Measurements from ENCODE around the gene TCF3.
"Not testable (repeated sequence)": the region's sequence is repeated elsewhere in the genome, so short reads cannot be mapped to it uniquely, and the experiment has no call there.

TCF3 gene

DNA sequence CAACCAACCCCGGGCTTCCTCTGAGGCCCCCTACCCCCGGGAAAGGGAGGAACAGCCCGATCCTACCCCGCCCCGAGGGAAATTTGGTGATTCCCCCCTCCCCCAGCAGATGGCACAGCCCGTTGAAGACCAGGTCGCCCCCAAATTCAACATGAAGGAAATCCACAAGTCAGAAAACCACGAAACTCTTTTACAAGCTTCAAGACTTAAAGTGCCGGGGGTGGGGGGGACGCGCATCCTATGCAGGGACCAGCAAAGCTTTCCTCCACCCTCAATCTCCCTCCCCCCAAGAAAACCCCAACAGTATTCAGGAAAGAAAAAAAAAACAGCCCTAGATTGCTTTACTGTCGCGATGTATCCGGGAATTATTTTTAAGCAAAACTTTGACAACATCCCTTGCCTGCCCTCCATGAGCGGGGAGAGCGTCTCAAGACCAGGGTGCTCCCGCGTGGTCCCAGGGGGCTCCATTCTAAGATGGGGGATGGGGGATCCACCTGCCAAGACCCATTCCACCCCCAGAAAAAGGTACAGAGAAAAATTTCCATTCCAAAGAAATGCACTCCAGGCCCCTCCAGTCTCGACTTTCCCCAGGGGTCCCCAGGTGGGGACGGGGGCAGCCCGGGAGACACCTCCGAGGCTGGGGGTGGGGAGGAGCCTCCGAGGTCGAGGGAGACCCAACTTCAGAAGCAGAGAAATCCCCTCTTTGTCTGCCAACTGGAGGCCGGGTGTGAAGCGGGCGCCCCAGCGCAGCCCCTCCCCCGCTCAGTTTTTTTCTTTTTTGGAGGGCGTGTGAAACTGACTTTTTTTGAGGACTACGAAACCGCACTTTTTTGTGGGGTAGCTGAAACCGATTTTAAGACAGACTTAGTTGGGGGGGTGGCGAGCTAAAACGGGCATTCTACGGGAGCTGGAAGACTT, 1.5 kb downstream of the TCF3 start:
- peak; percentile 75 for DNase-seq

DNA sequence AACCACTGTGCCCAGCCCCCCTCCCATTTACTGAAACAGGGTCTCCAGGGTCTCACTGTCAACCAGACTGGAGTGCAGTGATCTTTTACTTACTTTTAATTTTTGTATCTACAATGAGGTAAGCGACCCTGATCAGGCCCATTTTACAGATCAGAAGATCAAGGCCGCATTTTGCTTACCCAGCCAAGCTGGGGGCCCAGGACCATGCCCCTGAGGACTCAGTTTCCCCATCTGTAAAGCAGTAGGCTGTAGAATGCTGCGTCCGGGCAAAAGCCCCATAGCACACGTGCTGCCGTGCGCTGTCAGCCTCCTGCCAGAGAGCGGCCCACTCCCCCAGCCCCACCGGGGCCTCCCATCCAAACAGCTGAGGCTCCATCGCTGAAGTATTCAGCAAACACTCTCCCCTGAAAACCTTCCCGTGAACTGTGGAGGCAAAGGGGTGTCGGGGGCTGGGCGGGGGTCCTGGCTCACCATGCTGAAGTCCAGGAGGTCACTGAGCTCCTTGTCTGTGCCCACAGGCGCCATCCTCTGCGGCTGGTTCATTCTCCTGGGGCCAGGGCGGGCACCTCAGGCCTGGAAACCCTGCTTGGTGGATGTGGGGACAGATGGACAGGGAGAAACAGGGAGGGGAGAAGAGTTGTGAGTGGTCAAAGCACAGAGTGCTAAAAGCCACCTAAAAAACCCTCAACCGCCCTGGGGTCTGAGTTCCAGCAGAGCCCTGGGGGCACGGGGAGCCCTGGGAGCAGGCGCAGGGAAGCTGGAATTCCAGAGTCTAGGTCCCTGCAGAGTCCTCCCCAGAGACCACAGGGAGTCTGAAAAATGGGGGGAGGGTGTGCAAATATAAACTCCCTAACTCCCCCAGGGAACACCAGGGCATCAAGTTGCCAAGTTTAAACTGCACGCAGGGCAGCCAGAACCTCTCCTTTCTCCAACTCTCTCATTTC, 2.4 kb downstream of the TCF3 start:
- DNase-seq, result no peak

DNA sequence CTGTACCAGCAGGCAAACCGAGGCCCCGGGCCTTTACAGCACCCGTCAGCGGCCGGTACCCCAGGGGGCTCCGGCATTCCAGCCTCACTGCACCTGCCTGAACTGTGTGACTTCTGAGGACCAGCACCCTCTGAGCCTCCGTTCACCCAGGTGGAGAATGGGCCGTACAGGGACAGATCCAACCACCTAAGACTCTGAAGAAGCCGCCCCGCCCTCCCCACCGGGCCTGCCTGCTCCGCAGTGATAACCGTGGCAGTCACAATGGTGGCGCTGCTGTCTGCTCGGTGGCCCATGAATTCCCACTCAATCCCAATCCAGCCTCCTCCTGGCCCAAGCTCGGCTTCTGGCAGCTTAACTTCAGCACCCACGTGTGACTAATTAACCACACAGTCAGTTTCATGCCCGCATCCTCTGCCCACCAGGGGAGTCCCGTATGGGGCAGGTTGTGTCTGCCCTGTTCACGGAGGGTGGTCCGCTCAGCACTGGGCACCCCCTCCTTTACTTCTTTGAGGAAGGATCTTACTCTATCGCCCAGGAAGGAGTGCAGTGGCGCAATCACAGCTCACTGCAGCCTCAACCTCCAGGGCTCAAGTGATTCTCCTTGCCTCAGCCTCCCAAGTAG, 3.4 kb downstream of the TCF3 start:
- no peak for DNase-seq

DNA sequence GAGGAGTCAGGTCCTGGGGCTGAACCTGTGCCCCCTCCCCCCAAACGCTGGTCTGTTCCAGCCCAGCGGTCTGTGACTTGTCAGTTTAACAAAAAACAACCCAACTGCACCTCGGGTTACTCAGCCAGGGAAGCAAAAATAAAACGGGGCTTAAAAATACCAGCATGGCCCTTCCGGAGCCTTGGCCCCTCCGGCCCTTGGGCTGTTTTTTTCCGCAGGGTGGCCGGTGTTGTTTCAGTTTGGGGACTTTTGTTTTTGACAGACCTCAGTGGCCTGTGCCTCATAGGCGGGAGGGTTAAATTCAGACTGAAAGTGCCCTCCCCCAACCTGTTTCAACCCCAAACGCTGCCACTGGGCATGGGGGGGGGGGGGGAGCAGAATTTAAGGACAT, 4.0 kb downstream of the TCF3 start:
- DNase-seq, result no peak

DNA sequence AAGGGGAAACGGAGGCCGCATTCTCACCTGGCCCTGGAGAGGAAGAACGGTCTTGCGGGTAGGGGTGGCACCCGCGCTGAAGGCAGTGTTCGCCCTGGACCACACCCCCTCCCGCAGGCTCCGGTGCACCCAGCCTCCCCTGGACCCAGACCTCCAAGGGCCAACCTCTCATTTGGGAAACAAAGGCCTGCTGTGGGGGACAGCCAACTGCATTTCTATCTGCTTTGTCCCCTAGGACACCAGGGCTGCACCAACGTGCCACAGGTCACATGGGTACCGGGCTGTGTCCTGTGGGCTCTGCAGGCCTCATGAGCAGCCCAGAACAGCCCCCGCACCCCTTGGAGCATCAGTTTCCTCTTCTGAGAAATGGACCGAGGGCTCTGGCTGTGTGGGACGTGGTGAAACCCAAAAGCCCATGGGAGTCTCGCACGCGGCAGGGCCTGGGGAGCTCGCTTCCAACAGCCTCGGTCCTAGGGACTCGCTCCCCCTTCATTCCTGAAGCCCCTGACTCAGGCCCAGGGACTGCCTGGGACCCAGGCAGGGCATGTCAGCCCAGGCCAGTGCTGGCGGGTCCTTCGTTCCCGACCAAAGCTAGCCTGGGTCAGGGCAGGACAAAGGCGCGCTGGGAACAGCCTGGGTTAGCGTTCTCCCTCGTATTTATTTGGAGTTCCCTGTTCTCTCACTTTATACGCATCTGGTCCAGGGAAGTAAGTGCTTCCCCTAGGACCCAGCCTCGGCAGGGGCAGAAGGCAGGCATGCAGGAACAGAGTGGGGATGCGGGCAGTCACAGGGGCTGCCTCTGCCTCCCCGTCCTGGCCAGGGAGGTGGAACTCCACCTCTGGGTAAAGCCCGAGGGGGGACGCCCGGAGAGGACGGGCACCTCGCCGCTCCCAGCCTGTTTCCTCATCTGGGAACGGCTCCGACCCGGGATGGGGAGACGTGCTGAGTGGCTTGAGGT, 4.6 kb downstream of the TCF3 start:
- DNase-seq, result no peak

DNA sequence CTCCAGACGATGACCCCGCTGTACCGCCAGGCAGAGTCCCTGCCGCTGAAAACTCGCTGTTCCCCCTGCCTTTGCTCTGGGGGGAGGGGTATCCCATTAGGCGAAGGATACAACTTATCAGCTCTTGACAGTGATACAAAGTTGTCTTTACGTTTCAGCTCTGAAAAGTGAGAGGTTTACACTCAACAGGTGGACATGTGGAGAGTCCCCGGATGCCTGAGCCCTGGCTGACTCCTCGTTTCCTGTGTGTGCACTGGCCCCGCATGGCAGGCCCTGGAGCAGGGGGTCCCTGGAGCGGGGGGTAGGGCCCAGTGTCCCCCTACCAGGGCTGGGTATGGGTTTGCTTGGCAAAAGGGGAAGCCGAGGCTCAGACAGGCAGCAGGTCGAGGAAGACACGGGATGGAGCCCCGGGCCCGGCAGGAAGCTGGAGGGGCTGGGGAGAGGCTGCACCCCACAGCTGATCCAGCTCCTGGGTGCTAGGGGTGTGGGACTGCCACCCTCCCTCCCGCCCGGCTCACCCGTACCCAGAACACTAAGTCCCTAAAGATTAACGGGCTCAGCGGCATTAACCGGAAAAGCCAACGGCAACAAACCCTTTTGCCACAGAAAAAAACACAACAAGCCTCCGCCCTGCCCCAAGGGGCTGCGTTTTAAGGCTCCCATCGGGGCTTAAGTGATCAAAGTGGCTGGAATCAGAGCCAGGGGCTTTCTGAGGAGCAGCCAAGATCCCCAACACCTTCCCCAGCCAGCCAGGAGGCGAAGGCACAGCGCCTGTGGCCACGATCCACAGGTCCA, 5.6 kb downstream of the TCF3 start:
- no peak for DNase-seq

DNA sequence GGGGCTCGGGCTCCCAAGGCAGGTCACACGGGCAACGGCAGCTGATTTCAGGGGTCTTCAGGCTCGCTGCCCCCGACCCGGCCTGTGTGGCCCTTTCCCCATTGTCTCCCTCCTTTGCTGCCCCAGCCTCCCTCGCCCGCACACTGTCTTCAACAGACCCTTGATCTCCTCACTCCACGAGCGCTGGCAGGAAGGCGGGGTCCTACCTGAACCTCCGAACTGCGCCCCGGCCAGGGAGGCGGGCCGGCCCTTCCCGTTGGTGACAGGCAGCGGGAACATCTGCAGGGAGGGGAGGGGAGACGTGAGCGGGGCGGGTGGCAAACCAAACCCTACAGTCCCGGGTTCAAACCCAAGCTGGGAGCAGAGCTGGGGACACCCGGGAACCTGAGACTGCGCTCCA, 6.3 kb downstream of the TCF3 start:
- DNase-seq, result no peak

DNA sequence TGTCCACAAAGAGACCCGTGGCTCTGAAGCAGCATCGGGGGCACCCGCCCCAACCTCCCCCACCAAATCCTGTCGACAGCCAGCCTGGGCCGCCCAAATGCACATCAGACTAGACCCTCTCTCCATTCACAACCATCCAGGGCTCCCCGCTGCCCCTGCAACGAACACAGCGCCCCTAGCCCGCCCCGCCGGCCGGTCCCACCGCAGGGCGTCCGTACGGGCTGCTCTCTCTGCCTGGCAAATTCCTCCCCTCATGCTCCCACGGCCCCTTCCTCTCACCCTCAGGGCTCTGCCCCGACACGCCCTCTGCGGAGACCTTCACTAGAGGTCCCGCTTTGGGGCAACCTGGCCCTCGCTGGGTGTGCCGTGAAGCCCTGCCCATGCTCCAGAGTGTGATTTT, 7.1 kb downstream of the TCF3 start:
- DNase-seq, result no peak

DNA sequence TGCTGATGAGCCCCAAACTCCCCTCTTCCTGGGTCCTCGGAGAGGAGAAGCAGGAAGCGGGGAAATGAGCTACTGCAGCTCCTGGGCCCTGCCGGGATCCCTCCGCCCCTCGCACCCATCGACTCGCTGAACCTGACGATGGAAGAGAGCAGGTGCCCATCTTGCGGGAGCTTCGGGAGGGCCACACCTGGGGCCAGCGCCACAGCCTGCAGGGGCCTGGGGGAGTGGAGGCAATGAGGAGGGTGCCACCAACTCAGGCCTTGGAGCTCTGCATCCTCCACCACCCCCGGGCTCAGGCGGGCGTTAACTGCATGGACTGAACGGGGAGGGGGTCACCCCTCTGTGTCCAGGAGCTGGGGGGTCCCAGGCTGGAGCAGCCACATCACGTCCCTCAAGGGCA, 8.3 kb downstream of the TCF3 start:
- no peak for DNase-seq

DNA sequence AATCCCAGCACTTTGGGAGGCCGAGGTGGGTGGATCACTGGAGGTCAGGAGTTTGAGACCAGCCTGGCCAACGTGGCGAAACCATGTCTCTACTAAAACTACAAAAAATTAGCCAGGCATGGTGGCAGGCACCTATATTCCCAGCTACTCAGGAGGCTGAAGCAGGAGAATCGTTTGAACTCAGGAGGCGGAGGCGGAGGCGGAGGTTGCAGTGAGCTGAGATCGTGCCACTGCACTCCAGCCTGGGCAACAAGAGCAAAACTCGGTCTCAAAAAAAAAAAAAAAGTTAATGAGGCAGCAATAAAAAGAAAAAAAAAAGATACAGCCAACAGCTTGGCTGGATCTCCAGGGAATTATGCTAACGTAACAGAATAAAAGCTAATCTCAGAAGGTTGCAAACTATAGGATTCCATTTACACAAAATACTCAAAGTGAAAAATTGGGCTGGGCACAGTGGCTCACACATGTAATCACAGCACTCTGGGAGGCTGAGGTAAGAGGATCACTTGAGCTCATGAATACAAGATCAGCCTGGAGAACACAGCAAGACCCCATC, 11.4 kb downstream of the TCF3 start:
- not testable (repeated sequence) for DNase-seq

DNA sequence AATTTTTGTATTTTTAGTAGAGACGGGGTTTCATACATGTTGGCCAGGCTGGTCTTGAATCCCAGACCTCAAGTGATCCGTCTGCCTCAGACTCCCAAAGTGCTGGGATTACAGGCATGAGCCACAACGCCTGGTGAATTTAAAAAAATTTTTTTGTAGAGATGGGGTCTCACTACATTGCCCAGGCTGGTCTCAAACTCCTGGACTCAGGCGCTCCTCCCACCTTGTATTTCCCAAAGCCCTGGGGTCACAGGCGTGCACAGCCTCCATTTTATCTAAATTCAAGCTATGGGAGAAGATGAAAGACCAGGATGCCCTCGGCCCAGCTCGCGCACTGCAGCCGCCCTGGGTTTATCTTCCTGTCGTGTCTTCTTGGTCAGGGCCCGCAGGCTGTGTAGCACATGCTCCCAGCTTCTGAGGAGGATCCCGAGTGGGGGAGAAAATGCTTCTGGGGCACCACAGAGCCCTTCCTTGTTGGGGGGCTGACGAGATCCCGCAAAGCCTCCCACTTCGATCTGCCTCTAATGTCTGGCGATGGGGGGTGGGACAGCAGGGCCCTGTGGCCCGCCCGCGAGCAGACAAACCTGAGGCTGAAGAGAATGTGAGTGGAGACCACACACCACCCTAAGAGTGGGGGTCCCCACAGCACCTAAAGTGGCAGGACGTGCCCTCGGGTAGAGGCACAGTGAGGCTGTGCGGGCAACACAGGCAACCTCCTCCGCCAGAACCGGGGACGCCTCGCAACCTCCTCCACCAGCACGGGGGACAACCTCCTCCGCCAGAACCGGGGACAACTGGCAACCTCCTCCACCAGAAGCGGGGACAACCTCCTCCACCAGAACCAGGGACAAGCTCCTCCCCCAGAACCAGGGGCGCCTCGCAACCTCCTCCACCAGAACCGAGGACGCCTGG, 15.8 kb downstream of the TCF3 start:
- DNase-seq, result no peak

DNA sequence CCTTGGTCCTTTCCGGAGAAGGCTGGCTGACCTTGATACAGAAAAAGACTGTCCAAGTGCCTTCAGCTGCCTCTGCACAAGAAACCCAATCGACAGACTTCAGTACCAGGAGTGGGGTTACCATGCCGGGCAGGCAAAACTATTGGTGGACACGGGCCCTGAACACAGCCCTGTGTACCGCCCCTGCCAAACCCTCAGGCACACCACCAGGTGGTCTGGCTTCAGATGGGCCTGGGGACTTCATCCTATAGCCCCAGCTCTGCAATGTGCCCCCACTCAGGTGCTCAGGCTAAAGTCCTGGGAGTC, 17.5 kb downstream of the TCF3 start:
- no peak for DNase-seq

DNA sequence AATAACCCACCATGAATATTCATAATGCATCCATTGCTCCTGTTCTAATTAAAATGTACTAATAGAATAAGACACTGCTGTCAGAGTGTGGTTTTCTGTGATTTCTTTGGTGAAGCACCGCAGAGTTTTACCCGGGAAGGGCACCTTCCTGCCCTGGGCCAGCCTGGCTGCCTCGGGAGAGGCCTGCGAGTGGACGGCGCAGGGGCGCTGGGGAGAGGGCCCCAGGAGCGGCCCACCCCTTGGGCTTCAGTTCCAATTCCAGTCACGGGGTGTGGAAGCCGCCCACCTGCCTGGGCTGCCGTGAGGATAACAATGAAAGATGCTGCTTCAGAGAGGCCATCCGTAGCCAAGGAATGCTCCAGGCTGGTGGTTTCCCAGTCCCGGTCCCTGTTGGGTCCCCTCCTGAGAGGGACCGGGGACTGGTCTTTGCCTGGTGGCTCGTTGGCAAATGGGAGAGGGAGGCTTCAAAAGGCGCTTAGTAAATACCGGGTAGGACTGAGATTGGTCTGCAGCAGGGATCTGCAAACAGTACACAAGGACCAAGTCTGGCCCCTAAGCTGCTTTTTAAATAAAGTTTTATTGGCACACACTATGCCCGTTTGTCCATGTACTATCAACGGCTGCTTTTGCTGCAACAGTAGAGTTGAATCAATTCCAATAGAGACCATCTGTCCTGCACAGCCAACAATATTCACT, 18.0 kb downstream of the TCF3 start:
- no peak for DNase-seq

DNA sequence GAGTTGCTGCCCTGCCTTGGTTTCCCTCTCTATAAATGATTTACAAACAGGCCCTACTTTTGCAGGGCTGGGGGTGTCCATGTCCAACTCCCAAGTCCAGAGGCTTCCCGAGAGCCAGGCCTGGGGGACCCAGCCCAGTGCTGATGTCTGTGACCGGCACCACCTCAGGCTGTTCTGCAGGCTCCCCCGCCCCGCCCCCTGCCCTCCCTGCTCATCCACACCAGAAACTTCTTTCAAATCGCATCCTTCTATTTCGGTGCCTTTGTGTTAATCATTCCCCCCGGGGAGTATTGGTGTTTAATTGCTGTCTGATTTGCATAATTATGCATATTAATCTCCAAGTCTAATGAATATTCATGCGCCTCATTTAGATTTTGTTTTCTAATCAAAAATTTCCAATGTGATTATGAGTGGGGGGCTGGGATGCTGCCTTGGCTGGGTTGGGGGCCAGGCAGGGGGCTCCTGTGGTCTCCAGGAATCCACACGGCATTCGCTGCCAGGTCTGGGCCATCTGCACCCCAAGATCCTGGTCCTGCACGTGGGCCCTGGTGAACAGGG, 19.1 kb downstream of the TCF3 start:
- DNase-seq, result no peak

DNA sequence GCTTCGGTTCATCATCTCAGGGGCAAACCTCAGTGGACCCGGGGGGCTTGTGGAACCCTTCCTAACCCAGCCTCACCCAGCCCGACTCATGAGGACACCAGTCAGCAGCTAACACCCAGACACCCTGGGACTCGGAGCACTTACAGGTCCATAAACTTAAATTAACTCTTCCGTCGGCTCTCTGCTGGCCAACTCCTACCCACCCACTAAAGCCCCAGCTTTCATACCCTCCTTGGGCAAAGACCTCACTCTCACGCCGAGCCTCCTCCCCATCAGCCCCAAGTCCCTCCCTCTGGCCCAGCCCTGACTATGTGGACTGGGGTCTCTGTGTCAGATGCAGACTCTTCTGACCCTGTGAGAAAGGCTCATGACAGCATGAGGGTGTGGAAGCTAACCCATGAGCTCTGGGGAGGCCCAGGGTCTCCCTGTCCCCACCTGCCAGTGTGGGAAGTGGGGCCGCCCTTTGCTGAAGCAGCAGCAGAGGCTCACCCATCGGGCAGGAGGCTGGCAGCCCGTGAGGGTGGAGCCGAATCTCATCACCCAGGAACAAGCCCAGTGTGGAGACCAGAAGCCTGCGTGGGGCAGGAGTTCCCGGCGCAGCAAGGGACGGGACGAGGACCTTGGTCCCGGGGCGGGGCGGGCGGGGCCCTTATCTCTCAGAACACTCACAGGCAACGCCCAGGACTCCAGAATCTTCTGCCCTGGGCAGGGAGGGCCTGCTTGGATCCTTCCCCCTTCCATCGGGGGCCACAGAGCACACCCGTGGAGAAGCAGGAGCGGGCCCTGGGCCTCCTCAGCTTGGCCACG, 19.8 kb downstream of the TCF3 start:
- no peak for DNase-seq

DNA sequence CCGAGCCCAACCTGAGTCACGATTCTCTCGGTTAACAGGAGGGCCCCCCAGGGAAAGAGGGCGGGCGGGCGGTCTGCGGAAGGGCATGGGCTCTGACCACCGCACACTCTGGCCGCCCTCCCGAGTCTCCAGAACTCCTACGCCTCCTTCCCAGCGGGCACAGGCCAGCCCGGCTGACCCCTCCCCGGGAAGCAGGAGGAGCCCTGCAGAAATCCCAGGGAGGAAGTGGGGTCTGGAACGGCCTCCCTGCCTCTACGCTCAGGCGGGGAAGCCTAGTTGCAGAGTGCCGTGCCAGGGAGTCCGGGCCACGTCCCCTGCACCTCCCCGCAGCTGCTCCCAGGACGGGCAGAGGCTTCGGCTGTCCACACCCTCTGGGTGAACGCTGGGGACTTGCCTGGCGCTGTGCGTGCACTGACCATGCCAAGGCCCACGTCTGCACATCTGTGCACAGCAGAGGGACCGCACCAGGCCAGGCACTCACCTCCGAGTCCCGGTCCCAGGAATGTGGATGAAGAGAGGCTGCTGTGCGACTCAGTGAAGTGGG, 20.8 kb downstream of the TCF3 start:
- no peak for DNase-seq

DNA sequence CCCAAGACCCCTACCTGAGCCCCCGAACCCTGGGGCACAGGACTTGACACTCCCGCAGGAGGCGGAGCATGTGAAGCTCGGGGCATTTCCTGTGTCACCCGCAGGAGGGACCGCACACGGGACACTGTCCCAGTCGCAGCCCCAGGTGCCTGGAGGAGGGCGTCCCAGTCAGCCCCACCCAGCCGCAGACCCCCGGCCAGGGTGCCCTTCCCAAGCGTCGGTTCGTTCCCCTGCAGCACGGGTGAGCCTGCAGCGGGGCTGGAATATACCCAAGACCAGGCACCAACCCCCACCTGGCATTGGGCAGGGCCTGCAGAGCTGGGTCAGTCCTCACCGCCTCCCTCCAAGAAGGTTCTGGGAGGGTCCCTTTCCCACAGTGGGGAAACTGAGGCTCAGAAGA, 21.6 kb downstream of the TCF3 start:
- no peak for DNase-seq

DNA sequence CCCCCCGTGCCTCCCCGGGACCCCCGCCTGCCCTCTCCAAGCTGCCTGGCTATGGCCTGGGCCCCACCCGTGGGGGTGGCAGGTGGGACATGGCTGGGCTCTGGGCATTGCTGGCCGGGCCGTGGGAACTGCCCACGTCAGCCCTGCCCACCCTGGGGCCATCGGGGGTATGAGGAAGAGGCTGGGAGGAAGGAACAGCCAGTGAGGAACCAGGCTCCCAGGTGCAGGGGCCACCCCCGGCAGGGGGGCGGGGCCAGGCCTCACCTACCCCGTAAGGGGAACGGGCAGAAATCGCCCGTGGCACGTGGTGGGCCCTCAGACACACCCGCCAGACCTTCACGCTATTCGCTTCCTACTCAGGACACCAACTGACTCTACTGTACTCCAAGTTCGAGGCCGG, 22.4 kb downstream of the TCF3 start:
- DNase-seq, result no peak

All from effector CD8-positive, alpha-beta T cell (primary cell).